ENCODE measurements around the gene SAMSN1. TPM values are rescaled to one million over a fixed set of nuclear protein-coding genes. Genes with fewer than 3 reads are reported as not detected.

SAMSN1 gene
- total RNA-seq, 1 experiment from 2014 or later = 2.8 TPM

DNA sequence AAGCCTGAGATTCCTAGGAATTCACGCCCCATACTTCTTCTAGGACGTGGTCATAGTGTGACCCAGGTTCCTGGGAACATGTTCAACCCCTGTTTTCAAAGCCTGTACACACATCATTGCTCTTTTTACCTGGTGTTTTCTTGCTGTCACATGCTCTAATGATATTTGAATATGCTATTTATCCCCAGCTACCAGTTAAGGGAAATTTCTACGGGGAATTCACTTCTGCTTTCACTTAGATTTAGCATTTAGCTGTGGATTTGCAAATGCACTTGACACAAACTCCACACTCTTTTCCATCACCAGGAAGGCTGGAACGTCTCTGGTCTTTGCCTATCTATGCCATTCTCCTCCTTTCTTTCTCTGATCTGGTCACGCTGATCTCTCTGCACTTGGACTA is 11.3 kb upstream of the SAMSN1 start:
- Histone ChIP-seq H2BK12ac (ENCODE audit: insufficient read length, low read depth, low read length) (no peak overlapping the region), H3K9me3 (ENCODE audit: control insufficient read depth, low read depth, low read length) (no peaks in the 10 kb centered on the region), H3K56ac (ENCODE audit: insufficient read length, low read depth, low read length) (no peak overlapping the region), H3T11ph (ENCODE audit: low read length) (no peak overlapping the region), H2BK5ac (ENCODE audit: insufficient read length, low read length) (no peak overlapping the region), H3K18ac (ENCODE audit: insufficient read length, low read depth, low read length) (no peak overlapping the region), H4K91ac (ENCODE audit: insufficient read length, low read depth, low read length) (no peak overlapping the region), H3K14ac (ENCODE audit: insufficient read depth, low read length) (no peak overlapping the region), H3K4ac (ENCODE audit: low read depth, low read length) (no peak overlapping the region), H3K23me2 (ENCODE audit: insufficient read length, low read depth, low read length, poor library complexity, severe bottlenecking) (no peaks in the 10 kb centered on the region), H3K23ac (ENCODE audit: insufficient read length, low read depth, low read length) (no peak overlapping the region), H2BK20ac (ENCODE audit: low read depth, low read length, poor library complexity, severe bottlenecking) (no peak overlapping the region), H3K4me1 (ENCODE audit: insufficient read depth, low read length) (no peaks in the 10 kb centered on the region; the same call in 1 of the 2 replicates), H3K27ac (ENCODE audit: insufficient read length, low read depth, low read length) (no peak overlapping the region), H3K27me3 (ENCODE audit: insufficient read depth, low read length) (no peaks in the 10 kb centered on the region), H3K79me2 (ENCODE audit: insufficient read depth, low read length) (no peaks in the 10 kb centered on the region), H3K79me1 (ENCODE audit: insufficient read depth, low read depth, low read length, poor library complexity, severe bottlenecking) (no peaks in the 10 kb centered on the region), H3K9ac (ENCODE audit: extremely low read depth, insufficient read length, low read length) (no peak overlapping the region), H2AFZ (ENCODE audit: low read length) (no peak overlapping the region), H3K4me2 (ENCODE audit: insufficient read depth, insufficient read length, low read length) (no peak overlapping the region), H2BK15ac (ENCODE audit: low read depth, low read length) (no peak overlapping the region), H4K8ac (replicated peaks; ENCODE audit: insufficient read length, low read depth, low read length) (no peak overlapping the region), H4K5ac (ENCODE audit: insufficient read length, low read depth, low read length) (no peak overlapping the region), H2BK120ac (ENCODE audit: low read depth, low read length, poor library complexity, severe bottlenecking) (no peak overlapping the region), H4K20me1 (ENCODE audit: control insufficient read depth, insufficient read depth, insufficient read length) (no peaks in the 10 kb centered on the region), H2AK5ac (ENCODE audit: insufficient read length, low read length) (no peak overlapping the region)
- Mint-ChIP-seq H3K4me3 (no peak overlapping the region), H3K27ac (no peak overlapping the region), H3K27me3 (ENCODE audit: low read depth) (no peaks in the 10 kb centered on the region), H3K36me3 (ENCODE audit: insufficient read depth in 1 of 3, low read depth in 3 of 3) (peaks cover 10 to 17% (median 10%) of the 10 kb centered on the region in 3 experiments; a peak in 5 of 7 replicates), H3K9me3 (peaks cover 5 to 25% of the 10 kb centered on the region in 2 experiments; a peak in 4 of 5 replicates), H3K4me1 (peaks cover 7 to 12% of the 10 kb centered on the region in 2 experiments)
- no peak for DNase-seq
- TF ChIP-seq, protein P1, sequence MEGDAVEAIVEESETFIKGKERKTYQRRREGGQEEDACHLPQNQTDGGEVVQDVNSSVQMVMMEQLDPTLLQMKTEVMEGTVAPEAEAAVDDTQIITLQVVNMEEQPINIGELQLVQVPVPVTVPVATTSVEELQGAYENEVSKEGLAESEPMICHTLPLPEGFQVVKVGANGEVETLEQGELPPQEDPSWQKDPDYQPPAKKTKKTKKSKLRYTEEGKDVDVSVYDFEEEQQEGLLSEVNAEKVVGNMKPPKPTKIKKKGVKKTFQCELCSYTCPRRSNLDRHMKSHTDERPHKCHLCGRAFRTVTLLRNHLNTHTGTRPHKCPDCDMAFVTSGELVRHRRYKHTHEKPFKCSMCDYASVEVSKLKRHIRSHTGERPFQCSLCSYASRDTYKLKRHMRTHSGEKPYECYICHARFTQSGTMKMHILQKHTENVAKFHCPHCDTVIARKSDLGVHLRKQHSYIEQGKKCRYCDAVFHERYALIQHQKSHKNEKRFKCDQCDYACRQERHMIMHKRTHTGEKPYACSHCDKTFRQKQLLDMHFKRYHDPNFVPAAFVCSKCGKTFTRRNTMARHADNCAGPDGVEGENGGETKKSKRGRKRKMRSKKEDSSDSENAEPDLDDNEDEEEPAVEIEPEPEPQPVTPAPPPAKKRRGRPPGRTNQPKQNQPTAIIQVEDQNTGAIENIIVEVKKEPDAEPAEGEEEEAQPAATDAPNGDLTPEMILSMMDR (conservative IDR thresholded peaks at IDR 0.05) = no peak
- WGBS (ENCODE audit: extremely low coverage, insufficient read length, low lambda C conversion rate) = no CpG with 5 or more reads among the region's 5 CpGs

Data from H9 (cell line).